Measurements from ENCODE around the gene TRIP12. TPM values are rescaled to one million over a fixed set of nuclear protein-coding genes. Genes with fewer than 3 reads are reported as not detected.

TRIP12 gene
- total and polyA plus RNA-seq, 2 of the 4 experiments (the other 2 are of a cell fraction) = 51.6 to 209 TPM

GRCh38 chr2:229761663-229762062, 160.1 kb downstream of the TRIP12 start:
- Histone ChIP-seq H4K20me1 (ENCODE audit: insufficient read depth, low read length) (no peaks in the 10 kb centered on the region), H2BK5ac (ENCODE audit: low read depth, low read length, poor library complexity, severe bottlenecking) (no peak overlapping the region), H3K56ac (ENCODE audit: extremely low read depth, insufficient read depth, low read length) (no peak overlapping the region), H2BK15ac (ENCODE audit: low read depth, low read length) (no peak overlapping the region), H3K4me3 (ENCODE audit: insufficient read depth, low read depth, low read length) (no peak overlapping the region), H4K8ac (ENCODE audit: low read depth in 2 of 2, low read length in 2 of 2) (no peak overlapping the region), H3K4me1 (ENCODE audit: control insufficient read depth, insufficient read depth, low read length) (no peaks in the 10 kb centered on the region), H3K36me3 (ENCODE audit: control insufficient read depth, insufficient read depth, low read length) (peaks cover 13% of the 10 kb centered on the region), H3K9me1 (ENCODE audit: insufficient read depth, low read length) (0 out of 2 replicates have a peak, but pooled peaks cover 2% of the 10 kb centered on the region), H3K9ac (ENCODE audit: low read depth, low read length) (no peak overlapping the region), H4K5ac (ENCODE audit: low read depth, low read length) (no peak overlapping the region), H2BK20ac (ENCODE audit: low read depth, low read length) (no peak overlapping the region), H3K18ac (ENCODE audit: low read depth, low read length) (no peak overlapping the region), H3K4ac (ENCODE audit: low read depth, low read length) (no peak overlapping the region), H3K23ac (ENCODE audit: low read depth, low read length) (no peak overlapping the region), H2AK5ac (ENCODE audit: low read depth, low read length) (no peak overlapping the region), H3K27ac (ENCODE audit: insufficient read depth, low read length) (no peak overlapping the region), H3K79me1 (ENCODE audit: low read depth in 1 of 2, low read length in 2 of 2) (no peaks in the 10 kb centered on the region), H2AK9ac (replicated peaks; ENCODE audit: low read depth, low read length, poor library complexity) (no peak overlapping the region), H3K9me3 (ENCODE audit: control insufficient read depth, insufficient read depth, low read length) (no peaks in the 10 kb centered on the region), H2BK120ac (ENCODE audit: low read depth, low read length) (no peak overlapping the region), H2AFZ (replicated peaks; ENCODE audit: low read length, poor library complexity) (no peak overlapping the region), H3K14ac (replicated peaks; ENCODE audit: low read depth, low read length) (no peak overlapping the region), H3K4me2 (ENCODE audit: low read depth, low read length) (no peak overlapping the region), H3K27me3 (ENCODE audit: control insufficient read depth, insufficient read depth, low read length) (no peaks in the 10 kb centered on the region), H4K91ac (ENCODE audit: insufficient read depth, low read depth, low read length) (no peak overlapping the region)
- ATAC-seq (ENCODE audit: low read depth) (no peak), DNase-seq (no peak)
- CTCF ChIA-PET = no interaction called here
- intact Hi-C loops (cut with micrococcal nuclease) (no loop called here), in situ Hi-C loops (cut with MboI; ENCODE audit: low sequenced_read_pairs) (no loop called here), dilution Hi-C loops (cut with HindIII; ENCODE audit: low sequenced_read_pairs, unreplicated experiment) (no loop called here)
- POLR2A ChIA-PET (ENCODE audit: unreplicated experiment) = no interaction called here
- no TSS peak for BruUV-seq (replicated peaks)
- TF ChIP-seq CTCF (conservative IDR thresholded peaks at IDR 0.05; ENCODE audit: low read depth, low read length) = no peak
- TF ChIP-seq FOS (IDR thresholded peaks at IDR 0.05; ENCODE audit: low read depth, low read length) = no peak
- no peak for TF ChIP-seq MAZ (IDR thresholded peaks at IDR 0.05; ENCODE audit: borderline replicate concordance, low read depth, low read length)
- TF ChIP-seq MXI1 (IDR thresholded peaks at IDR 0.05; ENCODE audit: borderline replicate concordance, low read depth, low read length) = no peak
- no peak for TF ChIP-seq POLR2A (IDR thresholded peaks at IDR 0.05; ENCODE audit: low read depth, low read length)
- TF ChIP-seq SMC3 (IDR thresholded peaks at IDR 0.05; ENCODE audit: low read depth, low read length) = no peak
- TF ChIP-seq CHD1 (IDR thresholded peaks at IDR 0.05; ENCODE audit: low read depth, low read length) = no peak
- no peak for TF ChIP-seq RFX5 (IDR thresholded peaks at IDR 0.05; ENCODE audit: low read depth, low read length)
- no peak for TF ChIP-seq BHLHE40 (IDR thresholded peaks at IDR 0.05; ENCODE audit: low read depth, low read length)
- TF ChIP-seq USF2 (IDR thresholded peaks at IDR 0.05; ENCODE audit: low read depth, low read length) = no peak
- no peak for TF ChIP-seq NFE2L2 (IDR thresholded peaks at IDR 0.05; ENCODE audit: low read depth, low read length)
- WGBS, 2 experiments (ENCODE audit: extremely low coverage in 2 of 2, insufficient read length in 1 of 2) = no CpG with 5 or more reads among the region's 1 CpG
